ENCODE results near the gene KIF4B.

DNA sequence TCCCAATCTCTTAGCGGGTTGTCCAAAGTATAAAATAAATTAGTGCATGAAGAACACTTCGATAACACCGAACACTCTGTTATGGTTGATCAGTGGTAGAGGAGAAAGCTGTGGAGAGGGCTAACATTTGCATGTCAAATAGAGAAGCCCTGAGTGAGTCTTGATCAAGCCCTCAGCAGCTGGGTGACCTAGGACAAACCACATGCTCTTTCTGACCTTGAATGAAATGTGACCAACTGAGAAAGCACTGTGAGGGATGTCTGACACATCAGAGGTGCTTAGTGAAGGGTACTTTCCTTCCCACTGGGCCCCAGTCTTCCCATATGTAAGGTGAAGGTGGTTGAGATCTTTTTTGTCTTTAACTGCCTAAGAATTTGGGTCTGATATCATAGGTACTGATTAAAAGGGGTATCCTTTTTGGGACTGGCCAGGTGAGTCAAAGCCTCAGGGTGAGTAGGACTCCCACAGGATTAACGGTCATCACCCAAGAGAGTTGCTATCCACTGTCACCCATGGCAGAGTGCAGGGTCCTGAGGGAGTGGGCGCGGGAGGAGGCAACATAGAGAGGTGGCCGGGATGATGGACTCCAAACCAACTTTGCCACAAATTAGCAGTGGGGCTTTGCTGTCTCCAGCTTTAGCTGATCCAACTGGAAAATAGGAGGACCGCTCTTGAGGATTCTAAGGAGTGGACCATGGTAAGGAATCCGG, 53.5 kb downstream of the KIF4B start:
- TF ChIP-seq, protein P1, sequence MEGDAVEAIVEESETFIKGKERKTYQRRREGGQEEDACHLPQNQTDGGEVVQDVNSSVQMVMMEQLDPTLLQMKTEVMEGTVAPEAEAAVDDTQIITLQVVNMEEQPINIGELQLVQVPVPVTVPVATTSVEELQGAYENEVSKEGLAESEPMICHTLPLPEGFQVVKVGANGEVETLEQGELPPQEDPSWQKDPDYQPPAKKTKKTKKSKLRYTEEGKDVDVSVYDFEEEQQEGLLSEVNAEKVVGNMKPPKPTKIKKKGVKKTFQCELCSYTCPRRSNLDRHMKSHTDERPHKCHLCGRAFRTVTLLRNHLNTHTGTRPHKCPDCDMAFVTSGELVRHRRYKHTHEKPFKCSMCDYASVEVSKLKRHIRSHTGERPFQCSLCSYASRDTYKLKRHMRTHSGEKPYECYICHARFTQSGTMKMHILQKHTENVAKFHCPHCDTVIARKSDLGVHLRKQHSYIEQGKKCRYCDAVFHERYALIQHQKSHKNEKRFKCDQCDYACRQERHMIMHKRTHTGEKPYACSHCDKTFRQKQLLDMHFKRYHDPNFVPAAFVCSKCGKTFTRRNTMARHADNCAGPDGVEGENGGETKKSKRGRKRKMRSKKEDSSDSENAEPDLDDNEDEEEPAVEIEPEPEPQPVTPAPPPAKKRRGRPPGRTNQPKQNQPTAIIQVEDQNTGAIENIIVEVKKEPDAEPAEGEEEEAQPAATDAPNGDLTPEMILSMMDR (IDR thresholded peaks at IDR 0.05; ENCODE audit: extremely low read depth in 1 of 2, insufficient read depth in 1 of 2, low read depth in 1 of 2, low read length in 2 of 2): no peak
- TF ChIP-seq POLR2A (IDR thresholded peaks at IDR 0.05; ENCODE audit: low read depth, low read length) (no peak), MYC (IDR thresholded peaks at IDR 0.05; ENCODE audit: low read depth, low read length) (no peak), POLR2AphosphoS5 (IDR thresholded peaks at IDR 0.05; ENCODE audit: insufficient read depth, low read depth, low read length) (no peak), EZH2 (IDR thresholded peaks at IDR 0.05; ENCODE audit: borderline replicate concordance, low read depth, low read length, severe bottlenecking) (no peak), MAX (IDR thresholded peaks at IDR 0.05; ENCODE audit: insufficient read depth, insufficient read length) (no peak), JUN (IDR thresholded peaks at IDR 0.05; ENCODE audit: borderline replicate concordance, insufficient read depth, insufficient read length, low read depth) (no peak), FOS (IDR thresholded peaks at IDR 0.05; ENCODE audit: borderline replicate concordance, insufficient read depth, low read length) (no peak), GATA2 (IDR thresholded peaks at IDR 0.05; ENCODE audit: insufficient read depth, insufficient read length, low read depth, low read length) (no peak)
